GM12873 (cell line): Measurements from ENCODE around the gene FILIP1L.

Source experiments
- TF ChIP-seq, protein P1 (sequence below): IDR thresholded peaks from 2 replicates; pipeline ENCODE4 v1.5.1; 2012; ENCODE audit warnings: low read depth, mild to moderate bottlenecking, moderate library complexity, low read length, control low read depth; ENCODE audit not compliant: insufficient read depth; ENCODE audit errors: missing control alignments

The FILIP1L gene

DNA sequence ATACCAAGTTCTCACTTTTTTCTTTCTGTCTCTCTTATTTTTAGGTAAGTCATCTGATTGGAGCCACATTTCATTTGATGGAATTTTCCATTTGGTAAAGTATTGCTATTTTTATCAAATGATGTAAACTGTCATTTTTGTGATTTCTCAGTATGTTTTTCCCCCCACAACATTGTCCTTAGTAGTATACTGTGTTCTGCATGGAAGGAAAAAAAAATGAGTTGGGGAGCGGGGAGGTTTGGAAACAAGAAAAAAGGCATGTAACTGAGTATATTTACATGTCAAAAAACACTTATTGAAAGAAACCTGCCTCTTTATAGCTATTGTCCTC, 104.2 kb downstream of the FILIP1L start:
- TF ChIP-seq, protein P1, sequence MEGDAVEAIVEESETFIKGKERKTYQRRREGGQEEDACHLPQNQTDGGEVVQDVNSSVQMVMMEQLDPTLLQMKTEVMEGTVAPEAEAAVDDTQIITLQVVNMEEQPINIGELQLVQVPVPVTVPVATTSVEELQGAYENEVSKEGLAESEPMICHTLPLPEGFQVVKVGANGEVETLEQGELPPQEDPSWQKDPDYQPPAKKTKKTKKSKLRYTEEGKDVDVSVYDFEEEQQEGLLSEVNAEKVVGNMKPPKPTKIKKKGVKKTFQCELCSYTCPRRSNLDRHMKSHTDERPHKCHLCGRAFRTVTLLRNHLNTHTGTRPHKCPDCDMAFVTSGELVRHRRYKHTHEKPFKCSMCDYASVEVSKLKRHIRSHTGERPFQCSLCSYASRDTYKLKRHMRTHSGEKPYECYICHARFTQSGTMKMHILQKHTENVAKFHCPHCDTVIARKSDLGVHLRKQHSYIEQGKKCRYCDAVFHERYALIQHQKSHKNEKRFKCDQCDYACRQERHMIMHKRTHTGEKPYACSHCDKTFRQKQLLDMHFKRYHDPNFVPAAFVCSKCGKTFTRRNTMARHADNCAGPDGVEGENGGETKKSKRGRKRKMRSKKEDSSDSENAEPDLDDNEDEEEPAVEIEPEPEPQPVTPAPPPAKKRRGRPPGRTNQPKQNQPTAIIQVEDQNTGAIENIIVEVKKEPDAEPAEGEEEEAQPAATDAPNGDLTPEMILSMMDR = no peak

DNA sequence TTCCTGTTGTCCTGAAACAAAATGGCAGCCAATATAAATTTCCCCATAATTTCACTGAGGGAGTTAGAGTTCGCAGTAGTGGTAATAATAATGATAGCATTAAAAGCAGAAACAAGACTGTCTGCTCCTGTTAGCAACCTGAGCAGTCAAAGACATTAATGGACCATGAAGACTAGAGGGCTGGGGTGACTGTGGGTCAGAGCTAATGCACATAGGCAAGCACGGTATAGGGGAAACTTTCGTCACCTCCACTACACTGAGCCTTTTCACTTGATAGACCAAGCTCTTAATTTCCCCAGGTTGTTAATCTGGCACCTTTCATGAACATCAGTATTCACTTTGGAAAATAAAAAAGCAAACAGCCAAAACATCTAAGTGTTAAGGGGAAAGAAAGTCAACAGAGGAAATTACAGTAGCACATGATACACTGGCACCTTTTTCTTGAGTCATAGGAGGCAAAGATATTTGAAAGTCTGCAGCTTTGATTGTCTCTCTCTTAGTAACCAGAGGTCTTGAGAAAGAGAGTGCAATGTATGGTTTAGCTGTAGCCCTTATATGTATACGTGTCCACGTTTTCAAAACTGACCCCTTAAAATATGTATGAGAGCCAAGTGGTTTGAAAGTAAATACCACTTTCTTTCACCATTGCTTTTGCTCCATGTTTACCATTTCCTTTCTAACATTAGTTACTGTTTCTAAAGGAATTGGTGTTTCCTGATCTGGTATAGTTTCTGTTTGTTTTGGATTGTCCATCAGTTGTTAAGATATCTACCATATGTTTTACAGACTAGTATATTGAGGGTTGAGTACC, 104.8 kb downstream of the FILIP1L start:
- TF ChIP-seq, protein P1 = no peak

DNA sequence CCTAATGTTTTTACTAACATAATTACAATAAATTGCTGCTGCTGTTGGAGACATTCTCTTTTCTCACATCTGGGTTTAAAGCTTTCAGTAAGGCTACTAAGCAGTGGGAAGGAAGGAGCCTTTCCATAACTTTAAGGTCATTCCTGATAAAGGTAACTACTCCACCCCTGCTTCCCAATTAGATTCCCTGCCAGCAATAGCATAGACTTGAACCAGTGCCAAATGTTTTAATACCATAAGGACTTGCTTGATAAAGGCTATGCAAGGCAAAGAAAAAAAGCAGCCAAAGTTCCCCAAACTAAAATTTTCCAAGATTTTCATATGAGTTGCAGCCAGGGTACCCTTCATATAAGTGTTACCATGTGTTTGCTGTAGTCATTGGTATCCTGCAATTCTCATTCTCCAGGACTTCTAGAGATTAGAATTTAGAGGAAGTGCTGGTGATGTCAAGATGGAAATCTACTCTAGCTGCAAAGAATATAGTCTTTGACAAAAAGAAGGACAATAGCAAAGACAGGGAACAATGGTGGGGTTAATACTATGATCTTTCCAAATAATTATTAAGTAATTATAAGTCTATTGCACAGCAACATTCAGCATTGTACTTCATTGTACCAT, 106.1 kb downstream of the FILIP1L start:
- TF ChIP-seq, protein P1 = no peak

DNA sequence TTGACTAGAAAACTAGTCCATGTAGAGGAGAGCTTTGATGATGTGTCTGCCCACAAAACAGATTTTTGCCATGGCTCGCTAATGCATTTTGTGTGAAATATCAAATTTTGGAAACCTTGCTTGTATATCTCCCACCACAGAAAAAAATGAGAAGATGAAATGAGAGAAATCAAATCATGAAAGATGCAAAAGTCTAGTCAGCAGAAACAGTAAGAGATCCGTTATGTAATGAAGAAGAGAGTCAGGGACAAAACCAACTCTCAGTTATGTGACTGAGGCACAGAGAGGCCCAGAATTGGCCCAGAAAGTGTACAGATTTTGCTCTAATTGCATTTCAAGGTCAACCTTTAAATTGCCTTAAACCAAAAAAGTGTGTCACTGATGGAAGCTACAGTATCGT, 107.0 kb downstream of the FILIP1L start:
- TF ChIP-seq, protein P1 = no peak

DNA sequence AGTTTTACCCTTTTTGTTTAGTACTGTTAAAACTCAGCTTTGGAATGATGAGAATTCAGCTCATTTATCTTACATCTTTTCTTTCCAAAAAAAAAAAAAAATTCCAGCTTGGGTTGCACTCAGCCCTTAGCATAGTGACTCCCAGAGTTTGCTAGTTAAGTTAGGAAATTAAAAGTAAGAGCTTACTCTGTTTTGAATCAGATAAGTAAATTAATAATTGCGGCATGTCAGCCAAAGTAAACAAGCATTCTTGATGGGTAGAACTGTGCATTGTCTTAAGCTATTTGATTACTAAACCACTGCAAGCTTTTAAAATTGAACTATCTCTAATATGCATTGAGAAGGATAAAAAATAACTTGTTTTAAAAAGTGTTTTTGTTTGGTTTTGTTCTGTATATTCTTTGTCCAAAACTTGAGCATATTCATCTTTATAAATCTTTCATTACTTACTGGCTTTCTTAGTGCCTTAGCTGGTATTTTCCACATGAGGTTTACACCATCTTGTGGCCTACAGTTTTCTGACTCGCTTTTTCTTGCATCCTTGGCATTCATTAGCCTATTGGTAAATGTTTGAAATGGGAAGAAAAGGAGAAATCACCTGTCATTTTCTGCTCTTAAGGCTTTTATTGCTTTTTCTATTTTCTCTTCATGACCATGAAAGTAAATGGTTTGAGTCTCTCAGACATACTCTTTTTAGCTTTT, 107.6 kb downstream of the FILIP1L start:
- TF ChIP-seq, protein P1 = no peak

DNA sequence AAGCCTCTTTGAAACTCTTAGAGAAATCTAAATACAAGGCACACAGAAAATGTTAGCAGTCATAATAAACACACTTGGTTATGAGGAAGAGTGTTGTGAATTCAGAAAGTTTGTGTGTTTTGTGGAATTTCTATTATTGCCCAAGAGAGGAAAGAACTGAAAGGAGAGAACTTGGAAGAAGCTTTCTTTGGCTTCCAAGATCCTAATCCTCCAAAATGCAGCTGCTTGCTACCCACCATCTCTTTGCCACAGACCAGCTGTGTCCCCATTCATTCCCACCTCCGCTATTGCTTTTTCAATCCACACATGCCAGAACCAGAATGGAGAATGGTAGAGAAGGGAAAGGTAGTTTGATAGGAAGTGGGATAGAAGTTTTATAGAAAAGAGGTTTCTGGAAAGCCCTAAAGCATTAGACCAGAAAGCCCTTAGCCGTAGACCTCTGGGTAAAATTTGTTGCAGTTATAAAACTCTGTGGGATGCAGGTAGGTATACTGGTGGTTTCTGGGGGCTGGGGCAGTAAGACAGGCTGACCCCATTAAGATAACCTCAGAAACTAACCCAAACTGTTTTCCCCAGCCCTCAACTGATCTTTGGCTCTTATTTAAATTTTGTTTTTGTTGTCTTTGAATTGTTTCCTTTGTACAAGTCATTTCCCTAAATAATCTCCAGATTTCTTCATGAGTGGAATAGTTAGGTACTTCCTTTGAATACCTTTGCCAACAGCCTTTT, 108.5 kb downstream of the FILIP1L start:
- TF ChIP-seq, protein P1 = no peak

DNA sequence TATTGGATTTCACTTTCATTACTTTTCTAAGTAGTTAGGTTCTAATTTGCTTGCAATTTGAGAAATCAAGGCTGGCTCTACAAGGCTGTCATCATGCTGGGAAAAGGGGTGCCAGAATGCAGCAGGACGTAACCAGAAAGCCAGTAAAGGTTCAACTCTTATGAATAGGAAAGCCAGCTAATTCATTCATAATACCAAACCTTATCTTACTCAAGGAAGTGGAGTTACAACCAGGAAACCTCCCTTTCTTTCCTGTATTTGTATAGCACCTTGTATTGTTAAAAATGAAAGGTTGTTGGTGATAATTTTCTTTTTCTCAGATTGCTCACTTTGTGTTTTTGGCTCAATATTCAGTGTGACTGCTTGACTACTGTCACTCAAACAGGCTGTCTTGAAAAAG, 109.4 kb downstream of the FILIP1L start:
- TF ChIP-seq, protein P1 = no peak
